Amygdala (tissue), 56 donors: Measurements from ENCODE around the gene SAMD14.

ENCODE experiments used
- DNase-seq, 56 donors: peaks; one replicate each; lab custom pipeline; 2025; lab: John Stamatoyannopoulos, UW

The SAMD14 gene

DNA sequence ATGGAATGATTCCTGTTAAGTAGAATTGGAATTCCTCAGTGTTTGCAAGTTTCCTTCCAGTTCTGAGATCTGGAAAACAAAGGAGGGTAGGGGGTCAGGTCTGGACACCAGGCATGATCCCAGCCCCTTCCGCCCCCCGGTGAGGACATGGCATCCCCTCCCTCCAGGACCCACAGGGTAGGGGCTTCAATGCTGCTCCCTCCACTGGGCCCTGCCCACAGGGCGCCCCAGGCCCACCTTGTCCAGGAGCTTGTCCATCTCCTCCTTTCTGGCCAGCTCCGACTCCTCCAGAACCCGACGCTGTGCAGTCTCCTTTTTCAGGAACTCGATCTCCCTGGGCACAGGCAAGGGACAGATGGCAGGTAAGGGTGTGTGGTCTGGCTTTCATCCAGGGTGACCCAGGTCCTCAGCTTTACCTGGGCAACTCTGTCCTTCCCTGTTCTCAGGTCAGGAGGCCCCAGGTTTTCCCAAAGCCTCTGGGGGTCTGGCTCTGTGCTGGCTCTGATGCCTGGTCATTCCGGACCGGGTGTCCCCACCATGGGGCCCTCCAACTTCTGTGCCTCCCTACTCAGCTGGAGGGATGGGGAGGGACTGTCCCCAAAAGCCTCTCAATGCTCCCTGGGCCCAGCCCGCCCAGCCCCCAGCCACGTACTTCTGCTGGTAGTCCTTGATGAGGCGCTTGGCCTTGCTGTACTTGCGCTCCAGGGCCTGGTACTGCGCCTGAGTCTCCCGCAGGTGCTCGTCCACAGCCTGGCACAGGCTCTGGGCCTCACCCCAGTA lies 5.5 kb upstream of the SAMD14 start:
- DNase-seq: no peak

DNA sequence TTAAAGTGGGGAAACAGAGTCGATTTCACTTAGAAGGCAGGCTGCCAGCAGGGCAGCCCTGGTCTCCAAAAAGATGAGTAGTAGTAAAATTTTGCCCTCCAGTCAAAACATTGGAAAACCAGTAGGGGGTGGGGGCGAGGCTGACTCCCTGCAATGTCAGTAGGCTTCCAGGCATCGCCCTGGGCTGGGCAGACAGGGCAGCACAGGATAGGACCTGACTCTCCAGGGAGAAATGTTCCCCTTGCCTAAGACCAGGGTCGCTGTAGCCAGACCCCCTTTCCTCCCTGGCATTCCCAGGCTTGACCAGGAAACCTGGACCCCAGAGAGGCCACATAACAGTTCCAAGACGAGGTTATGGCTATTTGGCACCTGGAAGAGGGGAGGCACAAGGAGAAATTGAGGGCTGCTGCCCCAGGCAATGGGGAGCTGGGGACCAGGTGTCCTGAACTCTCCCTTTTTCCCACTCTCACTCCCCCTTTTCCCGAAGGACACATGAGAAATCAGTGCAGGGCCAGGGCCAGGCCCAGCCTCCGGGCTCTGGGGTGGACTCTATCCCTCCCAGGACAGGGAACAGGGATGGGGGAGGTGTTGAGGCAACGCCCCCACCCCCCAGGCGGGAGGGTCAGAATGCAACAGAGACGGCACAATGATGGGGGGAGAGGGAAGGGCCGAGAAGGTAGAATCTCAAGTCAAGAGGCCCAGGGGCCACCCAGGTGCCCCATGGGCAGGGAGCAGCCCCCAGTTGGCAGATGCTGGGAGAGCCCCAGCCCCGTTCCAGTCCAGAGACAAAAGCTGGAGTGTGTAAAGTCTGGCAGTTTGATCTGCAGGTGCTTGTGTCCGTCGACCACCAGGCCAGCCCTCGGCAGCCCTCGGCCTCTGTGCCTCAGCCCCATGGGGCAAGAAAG lies 4.5 kb upstream of the SAMD14 start:
- no peak for DNase-seq

DNA sequence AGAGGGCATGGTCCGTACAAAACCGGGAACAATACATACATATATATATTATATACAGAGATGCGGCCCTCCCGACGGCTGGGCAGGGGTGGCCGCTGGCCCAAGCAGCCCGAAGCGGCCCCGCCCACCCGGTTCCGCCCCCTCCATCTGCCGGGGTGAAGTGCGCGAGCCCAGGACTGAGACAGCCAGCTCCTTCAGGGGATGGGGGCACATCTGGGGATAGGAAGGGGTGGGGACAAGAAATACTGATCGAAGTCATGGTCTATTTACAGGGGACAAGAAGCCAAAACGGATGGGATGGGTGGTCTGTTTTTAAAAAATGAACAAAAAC lies 3.8 kb upstream of the SAMD14 start:
- no peak for DNase-seq

DNA sequence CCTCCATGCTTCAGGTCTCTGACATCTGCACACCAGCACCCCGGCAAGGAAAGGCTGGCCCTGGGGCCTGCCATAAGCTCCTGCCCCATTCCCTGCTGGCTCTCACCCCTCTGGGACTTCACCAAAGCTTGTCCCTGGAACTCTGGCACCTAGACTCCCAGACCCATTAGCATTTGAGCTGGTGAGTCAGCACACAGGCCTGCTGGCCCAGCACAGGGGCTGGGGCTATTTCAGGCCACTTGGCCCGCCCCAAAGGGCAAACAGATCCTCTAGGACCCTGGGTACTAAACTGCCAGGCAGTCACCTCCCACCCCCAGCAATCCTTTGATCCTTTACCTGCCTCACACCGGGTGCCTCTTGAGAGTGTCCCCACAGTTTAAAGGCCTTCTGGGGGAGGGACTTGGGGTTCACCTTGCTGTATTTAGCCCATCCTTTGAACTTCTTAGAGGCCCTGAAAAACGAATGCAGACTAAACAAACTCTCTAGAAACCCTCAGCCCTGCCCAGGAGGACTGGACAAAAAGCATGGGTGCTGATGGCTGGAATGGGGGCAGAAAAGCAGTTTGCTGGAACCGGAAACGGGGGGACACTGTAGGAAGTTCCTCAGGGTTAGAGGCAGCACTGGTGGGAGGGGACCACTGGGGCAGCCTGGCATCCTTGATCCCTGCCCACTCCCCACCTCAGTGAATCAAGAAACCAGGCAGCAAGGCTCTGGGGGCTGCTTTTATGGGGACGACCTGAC lies 3.2 kb upstream of the SAMD14 start:
- peak in 13 of 56 donors; percentile 12 to 66 (median 33) for DNase-seq

DNA sequence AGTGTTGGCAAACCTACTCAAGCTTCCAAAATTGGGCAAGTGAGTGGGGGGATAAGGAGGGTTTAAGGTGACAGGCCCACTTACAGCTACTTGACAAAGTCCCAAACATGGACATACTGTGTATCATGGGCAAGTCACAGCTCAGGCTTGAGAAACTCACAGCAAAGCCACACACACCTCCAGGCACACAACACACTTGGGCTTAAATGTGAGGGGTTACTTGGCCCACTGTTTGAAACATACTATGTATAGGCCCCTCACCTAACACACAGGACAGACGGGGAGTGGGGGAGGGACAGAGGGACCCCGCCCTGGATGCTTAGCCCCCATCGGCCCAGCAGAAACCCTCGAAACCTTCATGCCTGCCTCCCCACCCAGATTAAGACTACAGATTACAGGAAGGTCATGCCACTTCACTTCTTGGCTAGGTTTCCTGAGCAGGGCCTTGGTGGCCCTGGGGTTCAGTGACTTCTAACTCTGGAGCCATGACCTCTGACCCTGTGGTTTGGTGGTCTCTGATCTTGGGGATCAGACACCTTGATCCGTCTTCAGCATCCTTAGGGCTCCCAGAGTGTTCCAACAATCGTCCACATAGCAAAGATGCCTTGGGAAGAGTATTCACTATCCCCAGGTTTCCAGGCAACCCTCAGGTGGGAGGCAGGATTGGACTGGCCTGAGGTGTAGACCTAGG lies 2.3 kb upstream of the SAMD14 start:
- no peak for DNase-seq

DNA sequence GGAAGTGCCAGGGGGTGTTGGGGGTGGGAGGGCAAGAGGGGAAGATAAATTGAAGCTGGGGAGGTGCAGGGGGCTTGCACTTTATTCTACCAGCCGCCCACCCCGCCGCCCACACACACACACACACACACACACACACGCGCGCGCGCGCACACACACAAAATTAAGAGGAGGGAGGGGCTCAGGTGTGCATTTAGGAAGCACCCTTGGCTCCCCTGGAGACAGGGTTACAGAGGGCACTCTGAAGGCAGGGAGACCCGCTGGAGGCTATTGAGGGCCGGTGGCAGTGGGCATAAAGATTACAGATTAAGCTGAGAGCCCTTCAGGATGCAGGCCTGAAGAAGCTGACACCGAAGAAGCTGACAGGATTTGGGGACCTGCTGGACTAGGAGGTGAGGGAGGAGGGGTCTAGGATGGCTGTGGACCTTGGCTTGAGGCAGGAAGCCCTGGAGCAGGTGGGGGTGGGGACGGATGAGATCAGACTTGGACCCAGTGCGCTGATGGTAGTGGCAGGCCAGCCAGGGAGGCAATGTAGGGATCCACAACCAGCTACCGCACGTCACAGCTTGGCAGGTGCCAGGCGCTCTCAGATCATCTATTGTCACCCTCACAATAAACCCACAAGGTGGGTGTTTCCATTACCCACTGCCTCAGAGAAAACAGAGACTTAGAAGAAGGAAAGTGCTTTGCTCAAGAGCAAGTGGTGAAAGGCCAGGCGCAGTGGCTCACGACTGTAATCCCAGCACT lies 772 bp upstream of the SAMD14 start:
- no peak for DNase-seq

DNA sequence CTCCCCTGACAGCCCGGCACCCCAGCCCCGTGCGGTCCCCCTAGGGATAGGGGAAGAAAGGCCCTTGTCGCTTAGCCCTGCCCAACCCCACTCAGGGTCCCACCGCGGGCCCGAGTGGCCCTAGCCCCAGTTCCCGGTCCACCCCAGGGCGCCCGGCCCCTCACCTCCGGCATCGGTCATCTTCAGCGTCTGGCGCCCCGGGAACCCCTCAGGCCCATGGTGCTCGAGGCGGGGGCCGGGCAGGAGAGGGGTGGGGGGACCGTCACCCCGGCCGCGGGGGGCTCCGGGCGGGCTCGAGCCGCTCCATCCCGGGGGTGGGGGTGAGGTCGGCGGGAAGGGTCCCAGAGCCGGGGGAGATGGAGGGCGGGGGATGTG lies 620 bp downstream of the SAMD14 start:
- peak in 1 of 56 donors; percentile 53 for DNase-seq

DNA sequence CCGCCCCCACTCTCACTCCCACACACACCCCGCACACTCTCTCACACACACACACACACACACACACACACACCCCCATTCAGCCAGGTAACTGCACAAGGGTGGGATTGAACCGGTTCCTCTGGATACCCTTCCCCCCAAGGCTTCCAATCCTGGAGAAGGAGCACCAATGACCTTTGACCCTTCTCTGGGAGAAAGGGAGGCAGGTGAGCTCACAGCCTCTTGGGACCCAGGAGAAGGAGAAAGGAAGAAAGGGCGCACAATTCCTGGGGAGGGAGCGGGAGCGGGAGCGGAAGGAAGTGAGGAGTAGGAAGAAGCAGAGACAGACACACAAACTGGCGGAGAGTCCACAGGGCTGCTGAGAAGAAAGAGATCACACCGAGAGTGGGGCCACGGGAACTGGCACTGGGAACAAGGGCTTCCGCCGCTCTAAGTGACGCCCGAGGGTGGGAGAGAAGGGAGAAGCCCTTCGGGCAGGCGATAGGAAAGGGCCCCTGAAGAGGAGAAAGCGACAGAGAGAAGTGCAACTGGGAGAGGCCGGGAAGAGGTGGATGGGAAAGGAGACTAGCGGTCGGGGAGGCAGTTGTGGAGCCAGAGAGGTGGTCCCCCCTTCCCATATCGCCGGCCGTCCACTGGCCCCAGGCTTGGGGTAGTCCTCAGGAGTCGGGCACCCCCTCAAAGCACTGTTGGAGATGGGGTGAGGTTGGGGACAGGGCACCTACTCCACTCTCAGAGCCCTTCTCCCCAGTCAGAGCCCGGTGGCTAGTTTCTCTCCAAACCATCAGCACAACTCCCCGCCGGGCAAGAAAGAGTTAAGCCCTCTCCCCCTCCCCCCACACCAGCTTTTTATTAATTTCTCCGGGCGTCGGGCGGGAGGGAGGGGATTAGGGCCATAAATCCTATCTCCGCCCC lies 1.3 kb downstream of the SAMD14 start:
- peak in 4 of 56 donors; percentile 13 to 53 (median 36) for DNase-seq

DNA sequence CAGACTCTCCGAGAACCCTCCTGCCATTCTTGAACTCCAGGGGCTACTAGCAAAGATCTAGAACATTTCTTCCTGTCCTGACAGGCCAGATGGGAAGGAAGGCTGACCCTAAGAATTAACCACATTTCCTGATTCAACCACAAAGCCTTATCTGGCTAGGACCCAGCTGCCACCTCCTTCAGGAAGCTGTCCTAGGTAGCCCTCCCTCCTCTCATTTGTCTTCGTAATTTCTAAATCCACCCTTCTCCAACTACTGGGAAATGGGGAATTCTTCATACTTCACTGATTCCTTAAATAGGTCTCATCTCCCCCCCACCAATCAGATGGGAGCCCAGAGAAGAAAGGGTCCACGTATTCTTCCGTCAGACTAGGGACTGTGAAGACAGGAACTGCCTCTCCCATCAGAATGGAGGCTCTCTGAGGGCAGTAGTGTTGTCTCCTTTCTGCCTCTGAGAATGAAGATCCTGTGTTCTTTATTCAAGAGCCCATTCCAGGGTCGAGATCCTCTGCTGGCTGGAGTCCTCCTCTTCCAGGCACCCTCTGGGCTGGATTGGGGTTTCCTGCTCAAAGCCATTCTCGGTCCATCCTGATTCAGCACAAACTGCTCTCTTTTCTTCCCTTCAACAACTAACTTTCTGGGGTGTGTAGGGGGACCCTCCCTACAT lies 2.1 kb downstream of the SAMD14 start:
- DNase-seq: no peak

DNA sequence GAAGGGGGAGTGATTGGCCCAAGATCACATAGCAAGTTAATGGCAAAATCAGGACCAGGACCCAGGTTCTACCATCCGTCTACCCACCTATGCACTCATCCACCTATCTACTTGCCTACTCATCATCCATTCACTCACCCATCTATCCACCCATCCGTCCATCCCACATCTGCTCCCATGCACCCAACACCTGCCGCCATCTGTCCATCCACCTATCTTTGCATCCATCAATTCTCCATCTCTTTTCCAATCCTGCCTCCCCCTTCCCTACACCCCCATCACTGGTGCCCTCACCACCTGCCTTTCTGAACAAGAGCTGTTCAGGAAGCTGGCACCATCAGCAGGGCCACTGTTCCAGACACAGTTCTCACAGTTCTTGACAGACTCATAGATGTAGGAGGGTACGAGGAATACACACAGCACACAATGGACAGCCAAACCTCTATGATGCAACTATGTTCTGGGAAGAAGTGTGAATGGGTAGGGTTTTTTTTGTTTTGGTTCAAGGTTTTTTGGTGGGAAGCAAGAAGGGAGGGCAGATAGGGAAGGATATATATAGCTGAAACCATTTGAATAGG lies 4.5 kb downstream of the SAMD14 start:
- peak in 2 of 56 donors; percentile 18 to 31 for DNase-seq

DNA sequence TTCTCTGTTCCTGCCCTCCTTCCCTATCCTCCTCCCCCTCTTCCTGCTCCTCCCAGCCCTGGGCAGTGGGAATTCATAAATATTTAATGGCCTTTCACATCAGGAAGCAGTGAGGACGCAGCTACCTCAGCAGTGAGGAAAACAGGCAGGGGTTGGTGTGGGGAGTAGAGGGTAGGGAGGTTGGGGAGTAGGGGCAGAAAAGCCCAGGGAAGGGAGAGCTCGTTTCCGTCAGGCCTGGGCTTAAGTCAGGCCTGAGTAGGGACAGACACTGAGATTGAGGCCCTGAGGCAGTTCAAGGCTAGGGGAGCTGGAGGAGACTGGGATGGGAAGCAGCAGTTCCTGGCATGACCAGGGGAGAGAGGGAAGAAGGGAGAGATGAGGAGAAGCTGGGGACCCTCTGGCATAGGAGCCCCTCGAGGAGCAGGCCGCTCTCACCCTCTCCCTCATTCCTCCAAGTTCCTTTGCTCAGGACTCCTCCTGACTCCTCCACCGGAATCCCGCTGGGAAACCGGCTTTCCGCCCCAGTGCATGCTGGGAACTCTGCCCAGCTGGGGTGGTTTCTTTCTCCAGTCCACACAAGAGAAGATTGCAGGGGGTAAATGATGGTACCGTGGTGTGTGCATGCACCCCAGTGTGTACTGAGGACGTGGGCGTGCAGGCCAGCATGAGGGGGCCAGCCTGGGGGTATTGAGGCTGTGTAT lies 6.2 kb downstream of the SAMD14 start:
- peak in 6 of 56 donors; percentile 7 to 30 (median 20) for DNase-seq

DNA sequence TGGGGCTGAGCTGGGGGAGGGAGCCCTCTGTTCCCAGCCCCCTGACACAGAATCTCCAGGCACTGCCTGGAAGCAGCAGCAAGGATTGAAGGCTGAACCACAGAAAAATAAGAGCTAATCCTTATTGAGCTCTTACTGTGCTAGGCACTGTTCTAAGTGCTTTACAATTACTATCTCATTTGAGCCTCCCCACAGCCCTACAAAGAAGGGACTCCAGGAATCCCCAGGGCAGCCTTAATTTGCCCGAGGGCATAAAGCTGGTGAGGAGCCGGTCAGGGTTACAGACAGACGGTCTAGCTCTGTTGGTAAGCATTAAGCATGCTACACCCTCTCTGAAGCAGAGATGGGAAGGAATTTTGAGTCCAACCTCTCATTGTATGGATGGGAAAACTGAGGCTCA lies 7.0 kb downstream of the SAMD14 start:
- no peak for DNase-seq

DNA sequence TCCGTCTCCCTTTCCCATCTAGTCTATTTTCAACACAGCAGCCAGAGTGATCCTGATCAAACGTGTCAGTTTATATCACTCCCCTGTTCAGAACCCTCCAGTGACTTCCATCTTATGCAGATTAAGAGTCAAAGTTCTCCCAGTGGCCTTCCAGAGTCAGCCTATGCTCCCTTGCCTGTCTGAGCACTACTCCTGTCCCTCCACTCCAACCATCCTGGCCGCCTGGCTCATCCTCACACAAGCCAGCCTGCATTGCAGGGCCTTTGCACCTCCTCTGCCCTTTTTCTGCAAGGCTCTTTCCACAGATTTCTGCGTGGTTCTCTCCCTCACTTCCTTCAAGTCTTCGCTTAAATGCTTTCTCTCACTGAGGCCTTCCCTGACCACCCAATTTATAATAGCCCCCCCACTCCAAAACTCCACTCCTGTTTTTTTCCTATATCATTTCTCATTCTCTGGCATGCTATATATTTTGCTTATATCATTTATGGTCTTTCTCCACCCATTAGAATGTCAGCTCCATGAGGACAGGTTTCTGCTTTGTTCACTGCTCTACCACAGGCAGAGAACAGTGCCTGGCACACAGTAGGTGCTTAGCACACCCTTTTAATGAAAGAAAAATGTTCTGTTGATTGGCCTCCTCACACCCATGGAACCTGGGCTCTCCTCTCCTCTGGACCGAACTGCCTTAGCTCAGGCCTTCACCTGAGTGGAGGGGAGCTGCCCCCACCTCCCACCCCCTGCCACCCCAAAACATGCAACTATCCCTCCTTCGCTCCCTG lies 9.3 kb downstream of the SAMD14 start:
- DNase-seq: no peak

DNA sequence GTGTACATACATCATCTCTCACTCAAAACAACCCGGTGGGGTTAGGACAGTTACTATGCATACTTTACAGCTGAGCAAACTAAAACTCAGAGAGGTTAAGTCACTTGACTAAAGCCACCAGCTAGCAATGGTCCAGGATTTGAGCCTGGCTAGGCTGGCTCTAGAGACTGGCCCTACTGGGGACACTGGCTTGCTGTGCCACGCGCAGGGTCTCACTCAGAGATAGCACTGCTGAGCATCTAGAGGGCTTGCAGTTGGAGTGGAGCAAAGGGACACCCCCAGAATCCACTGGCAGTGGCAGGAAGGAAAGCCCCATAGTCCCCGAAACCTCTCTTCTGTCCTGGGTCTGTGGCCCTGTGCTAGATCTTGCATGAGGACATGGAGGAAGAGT lies 11.1 kb downstream of the SAMD14 start:
- no peak for DNase-seq

DNA sequence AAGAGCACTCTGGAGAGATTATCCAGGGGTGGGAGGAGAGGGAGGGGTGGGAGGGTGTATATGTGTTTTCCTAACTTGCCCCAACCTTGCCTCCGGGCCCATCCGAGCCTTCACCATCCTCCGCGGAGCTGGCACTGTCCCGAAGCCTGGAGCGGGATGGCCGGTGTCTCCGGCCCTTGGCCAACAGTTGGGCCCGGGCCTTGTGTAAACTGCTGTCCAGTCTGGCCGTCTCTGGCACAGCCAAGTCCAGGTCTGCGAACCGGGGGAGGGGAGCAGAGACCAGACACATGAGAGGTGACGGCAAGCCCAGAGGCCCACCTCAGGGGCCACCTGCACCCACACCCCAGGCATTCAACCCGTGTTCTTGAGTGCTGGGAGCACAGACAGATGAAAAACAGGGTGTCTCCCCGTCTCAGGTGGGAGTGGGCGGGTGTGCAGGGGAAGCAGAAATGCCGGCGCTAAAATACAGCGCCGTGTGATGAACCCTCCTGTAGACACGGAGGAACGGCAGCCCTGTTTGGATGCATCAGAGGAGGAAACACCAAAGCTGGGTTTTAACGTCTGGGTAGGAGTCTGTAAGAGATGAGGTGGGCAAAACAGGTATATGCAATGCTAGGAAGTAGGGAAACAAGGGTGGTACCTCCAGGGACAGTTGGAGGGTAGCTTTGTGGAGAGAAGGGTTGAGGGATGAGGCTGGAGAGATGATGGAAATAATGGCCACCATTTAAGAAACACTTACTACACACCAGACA lies 11.7 kb downstream of the SAMD14 start:
- DNase-seq: no peak
